DMS79 treated with DMSO at 0.1 percent for 48 hours (cell line): ENCODE measurements around the gene APOD.
"Not testable (repeated sequence)": the region's sequence is repeated elsewhere in the genome, so short reads cannot be mapped to it uniquely, and the experiment has no call there.

ENCODE experiments used
- DNase-seq: peaks from one replicate; lab custom pipeline; 2025; lab: John Stamatoyannopoulos, UW

The APOD gene

DNA sequence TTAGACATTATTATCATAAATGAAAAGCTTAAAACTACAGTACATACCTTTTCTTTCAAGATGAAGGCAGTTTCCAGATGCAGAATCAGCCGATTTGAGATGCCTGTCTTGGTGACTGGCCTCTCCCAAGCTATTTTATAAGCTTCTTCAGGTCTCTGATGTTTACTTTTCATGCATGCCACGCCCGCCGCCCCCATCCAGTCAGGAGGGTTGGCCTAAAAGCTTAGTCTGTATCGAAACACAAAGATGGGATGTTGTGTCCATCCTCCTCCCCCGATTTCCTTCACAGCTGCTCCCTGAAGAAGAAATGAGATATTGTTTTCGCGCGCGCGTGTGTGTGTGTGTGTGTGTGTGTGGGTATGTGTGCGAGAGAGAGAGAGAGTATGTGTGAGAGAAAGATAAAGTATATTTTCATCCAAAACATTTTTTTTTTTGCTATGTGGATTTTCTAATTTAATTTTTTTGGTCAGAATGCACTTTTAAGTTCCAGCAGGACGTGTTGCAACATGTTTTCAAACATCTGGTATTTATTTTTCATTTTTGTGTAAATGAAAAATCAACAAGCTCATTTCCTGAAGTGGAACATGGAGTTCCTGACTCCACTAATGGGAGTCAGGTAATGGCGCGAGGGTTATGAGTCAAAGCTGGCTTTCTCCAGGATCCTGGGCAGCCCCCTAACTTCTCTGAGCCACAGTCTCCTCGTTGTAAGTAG lies at the start of gene APOD:
TSS of gene APOD (minus strand) at position 110 of the 712 bp plus-strand sequence. CDS start 4,479 bp downstream, outside the sequence.
- peak; percentile 91 for DNase-seq

DNA sequence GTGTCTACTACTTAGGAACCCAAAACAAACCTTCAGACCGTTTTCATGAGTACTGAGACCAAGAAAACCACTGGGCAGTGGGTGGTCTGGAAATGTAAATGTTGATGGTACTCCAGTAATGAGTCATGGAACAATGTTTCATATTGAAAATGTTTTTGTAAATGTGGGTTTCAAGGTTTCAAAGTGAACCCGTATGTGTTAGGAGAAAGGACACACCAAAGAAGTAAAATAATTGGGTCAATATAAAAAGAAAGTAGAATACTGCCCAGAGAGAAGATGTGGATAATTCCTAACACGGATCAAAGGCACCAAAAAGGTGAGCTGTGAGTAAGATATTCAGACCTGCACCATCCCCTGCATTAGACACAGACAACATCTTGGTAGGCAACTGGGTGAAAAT lies 49.6 kb upstream of the APOD start:
- DNase-seq = not testable (repeated sequence)

DNA sequence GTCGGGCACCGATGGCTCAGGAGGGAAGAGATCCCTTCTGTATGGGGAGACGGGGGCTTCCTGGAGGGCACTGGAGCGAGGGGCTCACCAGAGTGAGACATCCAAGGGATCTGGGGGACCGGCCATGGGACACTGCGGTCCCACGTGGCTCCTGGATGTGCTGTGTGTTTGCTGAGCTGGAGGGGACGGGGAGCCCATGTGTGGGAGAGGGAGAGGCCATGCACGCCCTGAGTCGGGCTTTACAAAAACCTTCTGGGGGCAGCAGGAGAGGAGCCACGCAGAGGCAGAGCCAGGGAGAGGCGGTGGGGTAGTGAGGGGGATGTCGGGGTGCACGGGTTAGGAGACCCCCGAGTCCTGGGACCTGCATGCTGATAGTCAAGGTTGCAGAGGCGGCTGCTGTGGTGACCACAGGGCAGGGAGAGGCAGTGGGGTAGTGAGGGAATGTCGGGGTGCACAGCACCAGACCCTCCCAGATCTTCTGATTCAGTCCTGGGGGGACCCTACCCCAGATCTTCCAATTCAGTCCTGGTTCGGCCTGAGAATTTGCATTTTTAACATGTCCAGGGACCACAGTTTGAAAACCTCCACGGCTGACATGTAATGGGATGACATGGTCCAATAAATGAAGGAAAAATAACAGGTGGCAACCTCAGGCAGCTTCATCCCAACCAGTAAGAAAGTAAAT lies 48.9 kb upstream of the APOD start:
- DNase-seq = not testable (repeated sequence)

DNA sequence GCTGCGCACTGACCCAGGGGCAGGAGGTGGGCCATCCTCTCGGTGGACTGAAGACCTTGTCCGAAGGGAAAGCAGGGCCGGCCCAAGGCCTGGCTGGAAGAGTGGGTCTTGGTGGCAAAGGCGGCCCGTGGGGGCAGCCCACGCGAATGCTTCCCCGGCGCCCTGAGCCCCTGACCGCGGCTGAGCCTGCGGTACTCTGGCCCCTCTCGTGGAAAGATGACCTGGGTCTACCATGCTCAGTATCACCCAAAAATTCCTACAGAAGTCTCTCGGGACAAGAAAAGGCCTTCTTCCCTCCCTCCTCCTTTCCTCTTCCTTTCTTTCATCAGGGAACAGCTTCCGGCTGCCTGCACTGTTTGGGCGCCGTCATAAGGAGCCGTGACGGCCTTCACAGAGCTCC lies 48.3 kb upstream of the APOD start:
- not testable (repeated sequence) for DNase-seq

DNA sequence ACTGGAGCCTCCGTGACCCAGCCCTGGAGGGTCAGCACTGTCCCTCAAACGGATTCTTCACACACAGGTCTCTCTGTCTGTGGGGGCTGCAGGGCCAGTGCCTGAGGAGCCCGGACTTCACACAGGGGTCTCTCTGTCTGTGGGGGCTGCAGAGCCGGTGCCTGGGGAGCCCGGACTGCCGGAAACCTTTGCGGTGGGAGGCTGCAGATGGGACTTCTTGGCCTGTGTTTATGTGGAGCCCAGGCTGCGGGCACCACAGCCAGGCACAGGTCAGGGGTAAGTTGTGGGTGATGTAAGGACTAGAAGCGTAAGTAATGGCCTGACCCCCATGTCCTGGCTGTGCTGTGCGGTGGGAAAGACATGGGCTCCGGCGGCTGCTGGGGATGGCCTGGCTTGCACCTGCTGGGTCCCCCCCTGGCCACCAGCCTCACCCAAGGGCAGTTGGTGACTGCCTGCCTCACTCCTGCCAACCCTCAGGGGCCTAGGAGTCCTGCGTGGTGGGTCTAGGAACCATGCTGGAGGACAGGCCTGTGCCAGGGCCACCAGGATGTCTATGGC lies 47.3 kb upstream of the APOD start:
- not testable (repeated sequence) for DNase-seq

DNA sequence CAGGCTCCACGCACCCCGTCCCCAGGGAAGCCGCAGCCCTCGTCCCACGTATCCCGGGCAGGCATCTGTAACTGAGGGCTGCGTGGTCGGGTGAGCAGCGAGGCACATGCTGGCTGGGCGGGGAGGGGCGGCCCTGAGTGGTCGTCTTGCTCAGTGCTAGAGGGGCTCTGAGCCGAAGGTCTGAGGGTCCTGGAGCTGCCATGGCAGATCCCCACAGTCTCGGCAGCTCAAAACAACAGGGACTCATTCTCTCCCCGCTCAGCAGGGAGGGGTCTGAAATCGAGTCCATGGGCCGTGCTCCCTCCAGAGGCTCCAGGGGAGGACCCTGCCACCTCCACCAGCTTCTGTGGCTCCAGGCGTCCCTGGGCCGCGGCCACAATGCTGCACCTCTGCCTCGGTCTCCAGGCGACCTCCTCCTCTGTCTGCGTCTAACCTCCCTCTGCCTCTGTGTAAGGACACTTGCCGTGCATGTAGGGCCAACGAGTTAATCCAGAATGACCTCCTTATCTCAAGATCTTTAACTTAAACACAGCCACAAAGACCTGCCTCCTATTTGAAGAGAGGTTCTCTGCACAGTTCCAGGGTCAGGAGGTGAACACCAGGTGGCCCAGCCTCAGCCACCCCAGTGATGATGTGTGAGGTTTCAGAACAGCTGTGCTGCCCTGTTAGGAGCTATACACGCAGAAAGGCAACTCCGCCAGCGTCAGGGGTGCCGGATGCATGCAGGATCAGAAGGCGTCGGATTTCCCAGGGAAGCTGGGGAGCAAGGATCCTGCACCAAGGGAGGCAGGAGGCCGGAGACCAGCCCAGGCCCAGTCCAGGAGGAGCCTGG lies 46.6 kb upstream of the APOD start:
- DNase-seq = not testable (repeated sequence)

DNA sequence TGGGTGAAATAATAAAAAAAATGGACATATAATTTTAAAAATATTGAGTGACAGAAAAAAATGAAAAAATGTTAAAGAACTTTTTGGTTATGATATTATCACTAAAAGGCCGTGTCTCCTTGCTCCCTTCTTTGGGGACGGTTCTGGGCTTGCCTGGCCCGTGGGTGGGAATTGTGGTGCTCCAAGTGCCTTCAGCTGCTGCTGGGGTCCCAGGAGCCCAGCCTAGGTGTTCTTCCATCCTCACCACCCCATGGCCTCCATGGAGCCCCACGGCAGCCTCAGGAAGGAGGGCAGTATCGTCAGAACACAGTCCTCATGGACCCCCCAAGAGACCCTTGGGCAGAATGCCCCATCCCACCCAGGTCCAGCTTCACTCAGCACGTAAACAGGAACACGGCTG lies 45.9 kb upstream of the APOD start:
- DNase-seq = not testable (repeated sequence)

DNA sequence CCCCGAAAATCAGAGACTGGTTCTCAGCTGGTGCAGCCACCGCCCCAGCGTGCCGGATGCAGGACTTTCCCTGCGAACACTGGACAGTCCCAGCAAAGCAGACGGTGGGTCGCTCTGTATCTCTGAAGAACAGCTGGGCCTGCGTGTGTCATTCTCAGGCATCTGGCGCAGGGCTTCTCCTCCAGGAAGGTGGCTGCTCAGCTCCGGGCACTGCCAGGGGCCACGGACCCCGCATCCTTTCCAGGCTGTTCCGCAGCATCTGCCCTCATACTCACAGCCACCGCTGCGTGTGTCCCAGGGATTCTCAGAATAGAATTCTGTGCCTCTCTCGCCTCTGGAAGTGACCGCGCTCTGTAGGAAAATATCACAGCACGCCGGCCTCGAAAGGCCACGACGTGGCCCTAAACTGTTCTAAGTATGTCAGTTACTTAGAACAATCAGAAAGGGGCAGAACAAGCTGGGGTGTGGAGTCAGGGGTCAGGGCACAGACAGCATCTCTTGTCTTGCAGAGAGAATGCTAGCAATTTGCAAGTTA lies 44.7 kb upstream of the APOD start:
- DNase-seq = not testable (repeated sequence)

DNA sequence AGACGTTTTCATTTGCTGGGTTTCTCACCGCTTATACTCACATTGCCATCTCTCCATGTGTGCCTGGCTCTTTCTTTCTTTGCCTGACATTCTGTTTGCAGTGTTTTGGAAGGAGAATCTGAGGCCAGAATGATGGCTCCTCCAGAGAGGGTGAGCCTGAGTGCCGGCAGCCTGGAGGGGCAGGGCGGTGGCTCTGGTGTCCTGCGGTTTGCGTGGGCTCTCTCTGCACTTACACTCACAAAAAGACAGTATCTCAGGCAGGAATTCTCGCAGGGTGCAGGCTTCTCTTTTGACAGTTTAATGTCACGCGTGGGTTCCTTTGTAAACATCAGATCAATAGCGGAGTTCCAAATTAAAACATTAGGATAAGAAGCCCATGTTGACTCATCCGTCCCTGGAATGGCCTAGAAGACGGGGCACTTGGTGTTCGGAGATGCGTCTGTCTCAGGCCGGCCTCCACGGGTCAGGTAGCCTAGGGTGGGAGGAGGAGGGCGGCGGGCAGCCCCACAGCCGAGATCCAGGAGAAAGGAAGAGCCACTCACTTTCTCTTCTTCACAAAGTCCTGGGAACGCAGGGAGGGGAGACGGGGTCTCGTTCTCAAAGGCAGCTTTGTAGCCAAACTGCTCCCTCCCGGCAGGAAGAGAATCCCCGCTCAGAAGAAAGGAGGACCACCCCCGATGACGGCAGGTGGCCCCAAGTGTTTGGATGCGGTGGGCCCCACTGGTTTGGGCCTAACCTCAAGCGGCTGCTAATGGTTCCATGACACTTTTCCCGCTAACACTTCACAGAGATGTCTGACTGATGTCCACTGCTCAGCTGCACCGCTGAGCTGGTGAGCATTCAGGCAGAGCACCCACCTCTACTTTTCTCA lies 44.0 kb upstream of the APOD start:
- not testable (repeated sequence) for DNase-seq

DNA sequence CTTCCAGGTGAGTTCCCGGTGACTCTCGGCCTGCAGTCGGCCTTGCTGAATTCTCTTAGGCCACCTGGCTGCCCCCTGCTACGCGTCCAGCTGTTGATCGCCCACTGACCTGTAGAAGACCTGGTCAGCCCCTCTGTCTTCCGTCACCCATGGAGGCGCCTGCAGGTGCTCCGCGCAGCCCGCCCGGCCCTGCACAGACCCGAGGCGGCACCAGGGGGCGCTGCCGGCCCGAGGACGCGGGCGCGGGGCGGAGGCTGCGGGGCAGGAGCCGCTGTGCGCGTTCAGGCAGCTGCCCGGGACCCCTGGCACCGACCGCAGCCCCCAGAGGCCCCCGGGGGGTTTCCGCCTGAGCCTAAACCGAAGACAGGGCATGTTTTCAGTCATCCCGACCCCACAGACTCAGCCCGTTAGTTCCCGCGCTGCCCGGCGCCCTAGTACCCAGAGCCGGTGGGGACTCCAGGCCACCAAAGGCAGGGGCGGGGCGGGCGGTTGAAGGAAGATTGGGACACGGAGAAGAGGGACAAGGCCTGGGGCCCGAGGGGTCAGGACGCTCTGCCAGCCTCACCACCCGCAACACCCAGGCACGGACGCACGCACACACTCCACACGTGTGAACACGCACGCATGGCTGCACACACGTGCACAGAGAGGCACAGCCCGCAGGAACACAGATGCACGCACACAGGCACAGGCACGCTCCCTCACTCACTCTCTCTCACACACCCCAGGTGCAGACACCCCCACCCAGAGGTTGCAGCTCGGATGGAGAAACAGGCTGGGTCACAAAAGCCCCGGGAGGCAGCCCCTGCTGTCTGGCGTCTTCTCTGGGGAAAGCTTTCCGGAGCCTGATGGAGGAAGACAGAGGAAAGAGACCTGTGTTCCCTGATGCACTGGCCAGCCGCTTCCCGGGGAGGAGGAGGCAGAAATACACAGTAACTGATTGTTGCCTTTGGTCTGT lies 41.1 kb upstream of the APOD start:
- not testable (repeated sequence) for DNase-seq

DNA sequence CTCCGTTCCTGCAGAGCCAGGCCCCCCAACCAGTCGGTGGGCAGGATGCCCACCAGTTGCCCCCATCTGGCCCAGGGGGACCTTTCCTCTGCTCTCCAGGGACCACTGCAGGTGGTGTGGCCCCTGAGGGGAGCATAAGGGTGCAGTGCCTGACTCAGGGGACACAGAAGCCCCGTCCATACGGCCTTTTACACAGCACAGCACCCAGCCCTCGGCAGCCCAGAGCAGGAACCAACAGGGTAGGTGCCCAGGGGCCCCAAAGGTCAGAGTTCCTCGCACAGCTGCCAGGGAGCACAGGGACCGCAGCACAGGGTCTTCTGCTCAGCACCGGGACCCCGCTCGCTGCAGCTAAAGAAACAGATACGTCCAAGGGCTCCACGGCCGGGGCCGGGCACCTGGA lies 40.4 kb upstream of the APOD start:
- not testable (repeated sequence) for DNase-seq

DNA sequence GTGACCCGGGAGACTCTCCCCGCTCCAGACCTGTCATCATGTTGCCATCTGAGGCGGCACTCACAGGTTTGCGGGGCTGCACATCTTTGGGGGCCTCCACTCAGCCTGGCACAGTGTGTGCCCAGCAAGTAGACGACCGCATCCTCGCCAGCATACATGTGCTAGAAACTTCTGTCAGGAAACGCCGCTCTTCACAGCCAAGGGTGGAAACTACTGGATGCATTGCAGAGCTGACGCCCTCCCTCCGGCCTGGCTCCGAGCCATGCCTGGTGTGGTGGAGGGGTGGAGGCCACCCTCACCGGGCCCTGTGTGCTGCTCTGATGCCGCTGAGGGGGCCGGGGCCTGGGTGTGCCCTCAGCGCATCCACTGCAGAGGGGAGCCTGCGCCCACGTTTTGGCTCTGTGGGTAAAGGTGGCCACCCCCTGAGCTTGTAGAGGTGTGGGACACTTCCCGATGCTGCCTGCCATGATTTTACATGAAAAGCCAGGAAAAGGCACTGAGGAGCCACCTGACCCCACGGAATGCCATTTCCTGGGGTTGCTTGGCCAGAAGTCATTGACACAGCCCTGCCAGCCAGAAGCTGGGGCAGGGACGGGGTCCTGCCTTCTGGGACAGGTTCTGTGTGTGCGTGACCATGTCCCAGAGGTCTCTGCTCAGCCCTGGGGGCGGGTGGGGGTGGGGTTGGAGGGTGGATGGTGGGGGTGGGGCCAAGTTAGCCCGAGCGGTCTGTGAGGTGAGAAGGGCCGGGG lies 39.7 kb upstream of the APOD start:
- not testable (repeated sequence) for DNase-seq

DNA sequence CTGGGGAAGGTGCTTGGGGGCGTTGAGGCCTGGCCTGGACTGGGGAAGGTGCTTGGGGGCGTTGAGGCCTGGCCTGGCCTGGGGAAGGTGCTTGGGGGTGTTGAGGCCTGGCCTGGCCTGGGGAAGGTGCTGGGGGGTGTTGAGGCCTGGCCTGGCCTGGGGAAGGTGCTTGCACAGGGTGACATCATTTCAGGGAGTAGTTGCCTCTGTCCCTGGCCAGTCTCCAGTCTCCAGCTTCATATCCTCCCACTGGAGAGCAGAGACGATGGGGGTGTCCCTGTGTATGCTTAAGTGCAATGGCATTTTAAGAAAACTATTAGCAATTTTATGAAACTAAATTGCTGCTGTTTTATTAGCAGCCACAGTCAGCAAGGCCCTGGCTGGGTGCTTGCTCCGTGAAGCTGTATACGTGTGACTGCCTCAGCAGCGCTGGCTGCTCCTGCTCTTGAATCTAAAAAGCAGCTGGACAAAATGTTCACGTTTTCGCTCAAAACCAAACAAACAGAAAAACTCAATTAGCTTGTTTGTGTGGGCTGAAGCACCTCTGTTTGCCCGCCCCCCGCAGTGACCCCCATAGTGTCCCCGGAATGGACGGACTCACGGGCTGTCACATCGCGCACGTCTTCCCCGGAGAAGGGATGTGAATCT lies 38.9 kb upstream of the APOD start:
- DNase-seq = not testable (repeated sequence)

DNA sequence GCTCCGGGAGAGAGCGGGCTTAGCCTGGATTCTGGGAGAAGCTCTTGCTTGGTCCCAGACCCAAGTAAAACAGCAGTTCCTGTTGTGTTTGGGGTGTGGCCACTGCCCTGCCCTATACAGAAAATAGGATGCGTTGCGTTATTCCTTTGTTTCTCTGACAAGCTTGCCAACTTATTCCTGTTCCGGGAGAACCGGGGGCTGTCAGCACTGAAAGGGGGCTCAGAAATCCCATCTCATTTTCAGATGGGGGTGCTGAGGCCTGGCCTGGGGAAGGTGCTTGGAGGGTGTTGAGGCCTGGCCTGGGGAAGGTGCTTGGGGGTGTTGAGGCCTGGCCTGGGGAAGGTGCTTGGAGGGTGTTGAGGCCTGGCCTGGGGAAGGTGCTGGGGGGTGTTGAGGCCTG lies 38.3 kb upstream of the APOD start:
- not testable (repeated sequence) for DNase-seq

DNA sequence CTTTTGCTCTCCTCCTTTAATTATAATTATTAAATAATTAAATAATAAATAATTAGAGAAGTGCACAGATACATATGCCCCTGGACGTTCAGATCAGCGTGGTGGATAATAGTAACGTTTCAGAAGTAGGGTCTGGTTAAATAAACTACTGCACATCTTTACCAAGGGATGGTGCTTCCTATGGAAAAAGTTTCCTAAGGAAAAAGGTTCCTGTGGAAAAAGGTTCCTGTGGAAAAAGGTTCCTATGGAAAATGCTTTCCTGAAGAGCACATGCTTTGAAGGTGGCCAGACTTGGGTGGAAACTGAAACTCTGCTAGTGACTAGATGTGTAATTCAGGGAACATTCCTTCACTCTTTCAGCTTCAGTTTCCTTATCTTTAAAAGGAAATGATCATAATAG lies 37.4 kb upstream of the APOD start:
- not testable (repeated sequence) for DNase-seq

DNA sequence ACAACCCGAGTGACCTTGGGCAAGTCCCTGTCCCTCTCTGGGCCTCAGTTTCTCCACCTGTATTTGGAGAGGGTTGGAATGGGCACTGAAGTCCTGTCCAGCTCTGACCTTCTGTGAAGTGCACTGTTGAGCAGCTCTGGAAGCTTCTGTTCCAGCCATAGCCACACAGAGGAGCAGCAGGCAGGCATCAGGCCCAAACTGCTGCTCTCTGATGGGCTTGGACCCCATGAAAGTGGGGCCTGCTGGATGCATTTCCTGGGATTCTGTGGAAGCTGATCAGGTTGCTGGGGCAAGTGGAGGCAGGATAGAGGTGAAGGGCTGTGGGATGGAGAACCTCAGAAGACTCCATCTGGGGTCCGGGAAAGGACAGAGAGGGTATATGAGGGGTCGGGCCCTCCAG lies 36.7 kb upstream of the APOD start:
- not testable (repeated sequence) for DNase-seq

DNA sequence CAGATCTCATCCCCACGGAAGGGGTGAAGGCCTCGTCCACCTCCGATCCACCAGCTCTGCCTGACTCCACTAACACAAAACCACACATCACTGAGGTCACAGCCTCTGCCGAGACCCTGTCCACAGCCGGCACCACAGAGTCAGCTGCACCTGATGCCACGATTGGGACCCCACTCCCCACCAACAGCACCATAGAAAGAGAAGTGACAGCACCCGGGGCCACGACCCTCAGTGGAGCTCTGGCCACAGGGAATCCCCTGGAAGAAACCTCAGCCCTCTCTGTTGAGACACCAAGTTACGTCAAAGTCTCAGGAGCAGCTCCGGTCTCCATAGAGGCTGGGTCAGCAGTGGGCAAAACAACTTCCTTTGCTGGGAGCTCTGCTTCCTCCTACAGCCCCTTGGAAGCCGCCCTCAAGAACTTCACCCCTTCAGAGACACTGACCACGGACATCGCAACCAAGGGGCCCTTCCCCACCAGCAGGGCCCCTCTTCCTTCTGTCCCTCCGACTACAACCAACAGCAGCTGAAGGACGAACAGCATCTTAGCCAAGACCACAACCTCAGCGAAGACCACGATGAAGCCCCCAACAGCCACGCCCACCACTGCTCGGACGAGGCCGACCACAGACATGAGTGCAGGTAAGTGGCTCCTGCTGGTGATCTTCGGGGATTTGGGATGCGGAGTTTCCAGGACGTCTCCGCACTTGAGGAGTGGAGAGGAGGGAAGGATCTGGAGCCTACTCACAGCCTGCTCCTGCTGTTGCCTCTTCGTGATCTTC lies 36.0 kb upstream of the APOD start:
- not testable (repeated sequence) for DNase-seq
